HEK293 (cell line): Measurements from ENCODE around the gene FANCC.

Experiments
- CTCF ChIA-PET: fragments of 350-600 bp; formaldehyde crosslinking; extraction: SDS; loops from one replicate; lab custom pipeline; 2021; ENCODE audit warnings: antibody characterized with exemption; lab: Yijun Ruan, JAX
- POLR2A ChIA-PET: fragments of 300-600 bp; formaldehyde crosslinking; extraction: SDS; loops from one replicate; lab custom pipeline; 2020; ENCODE audit warnings: antibody characterized with exemption, inconsistent platforms; lab: Yijun Ruan, JAX
- H3K27ac ChIP-seq: fragments of 200-500 bp; sonication (Bioruptor generic); 2 replicates; pipeline ENCODE4 v1.5.1; 2014; ENCODE audit warnings: low read depth, low read length, control low read depth, inconsistent platforms; ENCODE audit errors: extremely low read depth
- H3K36me3 ChIP-seq, 2 experiments: fragments of 200-500 bp in 1 of 2; sonication (Bioruptor generic) in 1 of 2; 1 replicate in 1 of 2; 2 replicates in 1 of 2; pipeline ENCODE4 v1.5.1; 2014 to 2017; ENCODE audit warnings: inconsistent platforms in 2 of 2, low read length in 2 of 2; ENCODE audit not compliant: control insufficient read depth in 2 of 2, insufficient read depth in 1 of 2
- H3K4me1 ChIP-seq: fragments of 200-500 bp; sonication (Bioruptor generic); 2 replicates; pipeline ENCODE4 v1.5.1; 2014; ENCODE audit warnings: mild to moderate bottlenecking, low read length, inconsistent platforms; ENCODE audit not compliant: control insufficient read depth, insufficient read depth
- H3K4me3 ChIP-seq: 2 replicates; pipeline ENCODE4 v1.5.1; 2011; ENCODE audit warnings: low read depth, mild to moderate bottlenecking, control low read depth, low read length, moderate library complexity
- H3K9me3 ChIP-seq: fragments of 200-500 bp; sonication (Bioruptor generic); 2 replicates; pipeline ENCODE4 v1.5.1; 2014; ENCODE audit warnings: low read depth, low read length, inconsistent platforms; ENCODE audit not compliant: control insufficient read depth, insufficient read depth
- GLIS2 ChIP-seq: fragments of 450-650 bp; formaldehyde crosslinking; IDR thresholded peaks from 2 replicates; pipeline ENCODE4 v1.5.1; 2016; ENCODE audit warnings: missing biosample characterization, missing genetic modification characterization
- HIC1 ChIP-seq: fragments of 450-650 bp; formaldehyde crosslinking; IDR thresholded peaks from 2 replicates; pipeline ENCODE4 v1.5.1; 2016; ENCODE audit warnings: missing biosample characterization, missing genetic modification characterization
- OSR2 ChIP-seq: fragments of 450-650 bp; formaldehyde crosslinking; IDR thresholded peaks from 2 replicates; pipeline ENCODE4 v1.5.1; 2016; ENCODE audit warnings: missing biosample characterization, missing genetic modification characterization
- OVOL3 ChIP-seq: fragments of 450-650 bp; formaldehyde crosslinking; IDR thresholded peaks from 2 replicates; pipeline ENCODE4 v1.5.1; 2016; ENCODE audit warnings: missing biosample characterization, missing genetic modification characterization
- SALL2 ChIP-seq: fragments of 450-650 bp; formaldehyde crosslinking; IDR thresholded peaks from 2 replicates; pipeline ENCODE4 v1.5.0; 2017; ENCODE audit warnings: missing biosample characterization, mild to moderate bottlenecking, missing genetic modification characterization, borderline replicate concordance
- ZBTB49 ChIP-seq: fragments of 450-650 bp; formaldehyde crosslinking; IDR thresholded peaks from 2 replicates; pipeline ENCODE4 v1.5.1; 2016; ENCODE audit warnings: missing biosample characterization, missing genetic modification characterization, low read depth
- ZBTB8A ChIP-seq: fragments of 450-650 bp; formaldehyde crosslinking; IDR thresholded peaks from 2 replicates; pipeline ENCODE4 v1.5.1; 2016; ENCODE audit warnings: missing biosample characterization, missing genetic modification characterization
- ZNF10 ChIP-seq: fragments of 450-650 bp; formaldehyde crosslinking; IDR thresholded peaks from 2 replicates; pipeline ENCODE4 v1.5.1; 2017; ENCODE audit warnings: missing biosample characterization, missing genetic modification characterization
- ZNF132 ChIP-seq: fragments of 450-650 bp; formaldehyde crosslinking; IDR thresholded peaks from 2 replicates; pipeline ENCODE4 v1.5.1; 2017; ENCODE audit warnings: missing biosample characterization, missing genetic modification characterization, borderline replicate concordance
- ZNF266 ChIP-seq: fragments of 450-650 bp; formaldehyde crosslinking; IDR thresholded peaks from 2 replicates; pipeline ENCODE4 v1.5.1; 2016; ENCODE audit warnings: missing biosample characterization, missing genetic modification characterization, low read depth
- ZNF449 ChIP-seq: fragments of 450-650 bp; formaldehyde crosslinking; IDR thresholded peaks from 2 replicates; pipeline ENCODE4 v1.5.1; 2017; ENCODE audit warnings: missing biosample characterization, mild to moderate bottlenecking, missing genetic modification characterization, moderate library complexity
- ZNF514 ChIP-seq: fragments of 450-650 bp; formaldehyde crosslinking; IDR thresholded peaks from 2 replicates; pipeline ENCODE4 v1.5.1; 2016; ENCODE audit warnings: missing biosample characterization, missing genetic modification characterization
- ZNF560 ChIP-seq: fragments of 450-650 bp; formaldehyde crosslinking; IDR thresholded peaks from 2 replicates; pipeline ENCODE4 v1.5.1; 2017; ENCODE audit warnings: missing biosample characterization, missing genetic modification characterization, borderline replicate concordance
- ZNF692 ChIP-seq: fragments of 450-650 bp; formaldehyde crosslinking; IDR thresholded peaks from 2 replicates; pipeline ENCODE4 v1.5.1; 2016; ENCODE audit warnings: missing biosample characterization, missing genetic modification characterization
- ZNF768 ChIP-seq: fragments of 450-650 bp; formaldehyde crosslinking; IDR thresholded peaks from 2 replicates; pipeline ENCODE4 v1.5.1; 2018; ENCODE audit warnings: missing biosample characterization, mild to moderate bottlenecking, missing genetic modification characterization
- ZNF777 ChIP-seq: fragments of 450-650 bp; formaldehyde crosslinking; IDR thresholded peaks from 2 replicates; pipeline ENCODE4 v1.5.1; 2017; ENCODE audit warnings: missing biosample characterization, missing genetic modification characterization, borderline replicate concordance
- ZSCAN5A ChIP-seq: fragments of 450-650 bp; formaldehyde crosslinking; IDR thresholded peaks from 2 replicates; pipeline ENCODE4 v1.5.1; 2016; ENCODE audit warnings: missing biosample characterization, missing genetic modification characterization
- TF ChIP-seq, protein P1 (sequence below): fragments of 450-650 bp; formaldehyde crosslinking; IDR thresholded peaks from 2 replicates; pipeline ENCODE4 v1.5.1; 2016; ENCODE audit warnings: missing biosample characterization, missing genetic modification characterization

Gene FANCC

DNA sequence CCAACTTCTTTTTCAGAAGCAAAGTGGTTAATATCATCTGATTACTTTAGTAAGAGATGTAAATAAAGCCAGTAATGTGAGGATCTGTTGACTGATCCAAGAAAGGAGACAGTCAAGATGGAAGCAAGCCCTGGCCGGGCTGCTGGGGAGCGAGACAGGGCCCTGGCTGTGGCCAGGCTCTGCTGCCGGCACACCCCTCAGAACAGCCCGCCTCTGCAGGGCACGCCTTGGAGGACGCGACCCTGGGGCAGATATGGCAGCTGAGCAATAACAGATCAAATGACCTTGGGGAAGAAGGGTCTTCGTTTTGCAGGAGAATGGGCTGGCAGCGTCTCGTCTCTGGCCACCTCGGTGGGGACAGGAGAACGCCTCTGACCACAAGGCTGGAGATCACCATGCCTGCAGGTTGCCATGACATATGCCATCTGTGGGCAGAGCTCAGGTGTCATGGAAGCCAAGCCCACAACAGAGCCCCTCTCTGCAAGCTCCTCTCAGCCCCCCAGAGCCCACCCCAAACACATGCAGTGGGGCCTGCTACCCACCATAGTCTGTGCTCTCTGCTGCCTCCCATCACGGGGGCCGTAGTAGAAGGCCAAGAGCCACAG is 206.5 kb downstream of the FANCC start:
- no peaks in the 10 kb centered on the region for H3K4me1 ChIP-seq
- H3K4me3 ChIP-seq = no peak overlapping the region
- no peak overlapping the region for H3K27ac ChIP-seq
- TF ChIP-seq ZNF560 (tag by site-specific recombination) = no peak
- TF ChIP-seq HIC1 (tag by site-specific recombination) = no peak
- TF ChIP-seq GLIS2 (tag by site-specific recombination) = no peak
- TF ChIP-seq ZNF777 = no peak
- no peak for TF ChIP-seq OSR2
- H3K36me3 ChIP-seq = peaks cover 0 to 44% of the 10 kb centered on the region in 2 experiments; a peak in 1 of 3 replicates
- no peaks in the 10 kb centered on the region for H3K9me3 ChIP-seq
- ChIA-PET CTCF (interaction anchor here (0.7 to 1.7 kb wide), 3 partner anchors 15 to 20 kb away, joined by 3 to 6 read pairs (median 5); no protein-coding TSS in a partner anchor), POLR2A (no interaction called here)

DNA sequence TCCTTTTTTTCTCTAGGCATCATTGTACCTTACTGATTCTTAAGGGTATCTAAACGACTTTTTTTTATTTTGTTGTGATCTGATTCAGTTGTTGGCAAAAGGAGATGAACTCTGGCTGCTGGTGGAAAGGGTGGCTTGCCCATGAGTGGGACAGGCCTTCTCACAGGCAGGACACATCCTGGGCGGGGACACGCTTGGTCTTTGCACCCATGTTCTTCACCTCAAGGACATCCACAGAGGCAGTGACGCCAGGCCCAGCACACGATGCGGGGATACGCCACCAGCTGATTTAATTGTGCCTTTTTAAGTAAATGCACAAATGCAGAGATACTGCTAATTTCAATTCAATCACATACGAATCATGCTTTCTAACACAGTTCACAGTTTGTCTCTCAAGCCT is 208.1 kb downstream of the FANCC start:
- Histone ChIP-seq H3K4me1 (no peaks in the 10 kb centered on the region), H3K27ac (no peak overlapping the region), H3K36me3 (peaks cover 0 to 48% of the 10 kb centered on the region in 2 experiments; a peak in 1 of 3 replicates), H3K9me3 (no peaks in the 10 kb centered on the region), H3K4me3 (no peak overlapping the region)
- ChIA-PET CTCF (interaction anchor here (1.1 to 1.7 kb wide), 3 partner anchors 18 to 428 kb away, joined by 5 to 6 read pairs (median 6); no protein-coding TSS in a partner anchor), POLR2A (no interaction called here)
- TF ChIP-seq, protein P1, sequence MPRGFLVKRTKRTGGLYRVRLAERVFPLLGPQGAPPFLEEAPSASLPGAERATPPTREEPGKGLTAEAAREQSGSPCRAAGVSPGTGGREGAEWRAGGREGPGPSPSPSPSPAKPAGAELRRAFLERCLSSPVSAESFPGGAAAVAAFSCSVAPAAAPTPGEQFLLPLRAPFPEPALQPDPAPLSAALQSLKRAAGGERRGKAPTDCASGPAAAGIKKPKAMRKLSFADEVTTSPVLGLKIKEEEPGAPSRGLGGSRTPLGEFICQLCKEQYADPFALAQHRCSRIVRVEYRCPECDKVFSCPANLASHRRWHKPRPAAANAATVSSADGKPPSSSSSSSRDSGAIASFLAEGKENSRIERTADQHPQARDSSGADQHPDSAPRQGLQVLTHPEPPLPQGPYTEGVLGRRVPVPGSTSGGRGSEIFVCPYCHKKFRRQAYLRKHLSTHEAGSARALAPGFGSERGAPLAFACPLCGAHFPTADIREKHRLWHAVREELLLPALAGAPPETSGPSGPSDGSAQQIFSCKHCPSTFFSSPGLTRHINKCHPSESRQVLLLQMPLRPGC (tag by site-specific recombination) = no peak
- TF ChIP-seq ZNF449 (tag by site-specific recombination) (no peak), ZSCAN5A (tag by site-specific recombination) (no peak), OVOL3 (tag by site-specific recombination) (no peak)

DNA sequence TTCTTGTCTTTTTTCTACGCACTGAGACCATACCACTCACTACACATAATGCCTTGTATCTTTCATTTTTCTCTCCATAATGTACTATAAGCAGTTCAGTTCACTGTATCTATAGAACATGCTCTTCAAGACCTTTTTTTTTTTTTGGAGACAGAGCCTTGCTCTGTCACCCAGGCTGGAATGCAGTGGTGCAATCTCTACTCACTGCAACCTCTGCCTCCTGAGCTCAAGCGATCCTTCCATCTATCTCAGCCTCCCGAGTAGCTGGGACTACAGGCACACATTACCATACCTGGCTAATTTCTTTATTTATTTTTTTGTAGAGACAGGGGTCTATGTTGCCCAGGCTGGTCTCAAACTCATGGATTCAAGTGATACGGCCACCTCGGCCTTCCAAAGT is 208.7 kb downstream of the FANCC start:
- POLR2A ChIA-PET = no interaction called here
- Histone ChIP-seq H3K9me3 (no peaks in the 10 kb centered on the region), H3K27ac (no peak overlapping the region), H3K36me3 (peaks cover 0 to 45% of the 10 kb centered on the region in 2 experiments; a peak in 1 of 3 replicates), H3K4me1 (no peaks in the 10 kb centered on the region), H3K4me3 (no peak overlapping the region)
- CTCF ChIA-PET = no interaction called here
- TF ChIP-seq ZNF132 (tag by site-specific recombination) (no peak), ZNF768 (no peak), ZNF10 (tag by site-specific recombination) (no peak), ZNF692 (no peak), ZNF560 (tag by site-specific recombination) (no peak), ZBTB49 (tag by site-specific recombination) (no peak), ZNF266 (tag by site-specific recombination) (no peak), SALL2 (tag by site-specific recombination) (no peak), ZNF514 (no peak), ZBTB8A (no peak)
